Natural killer cell (primary cell): Measurements from ENCODE around the gene ALAS1. TPM values are rescaled to one million over a fixed set of nuclear protein-coding genes. Genes with fewer than 3 reads are reported as not detected.

Experiments used
- ATAC-seq, 3 donors: fragments of 150-1000 bp in 2 of 3; fragments of 200-7000 bp in 1 of 3; cut with Tn5 transposase; 1 replicate in 1 of 3; 2 replicates in 2 of 3; pipeline ENCODE4 v1.10.0; 2021; ENCODE audit warnings: mild to moderate bottlenecking in 2 of 3, moderate library complexity in 2 of 3
- DNase-seq, 2 donors: peaks; one replicate each; pipeline versions ENCODE4 v3.0.0 to v3.0.0-alpha.2; 2013 to 2021; ENCODE audit warnings: mixed read lengths in 1 of 2
- H3K27ac ChIP-seq: one replicate; pipeline ENCODE4 v1.5.1; 2013; ENCODE audit warnings: mild to moderate bottlenecking, low read length
- H3K27me3 ChIP-seq: one replicate; pipeline ENCODE4 v1.6.1; 2013; ENCODE audit warnings: low read length; ENCODE audit not compliant: control insufficient read depth, insufficient read depth
- H3K36me3 ChIP-seq: one replicate; pipeline ENCODE4 v1.6.1; 2013; ENCODE audit warnings: low read length; ENCODE audit not compliant: control insufficient read depth, insufficient read depth
- H3K4me1 ChIP-seq: one replicate; pipeline ENCODE4 v1.6.1; 2013; ENCODE audit warnings: low read length; ENCODE audit not compliant: control insufficient read depth, insufficient read depth
- H3K4me3 ChIP-seq: one replicate; pipeline ENCODE4 v1.5.1; 2013; ENCODE audit warnings: low read length
- H3K9me3 ChIP-seq: one replicate; pipeline ENCODE4 v1.6.1; 2013; ENCODE audit warnings: low read length; ENCODE audit not compliant: control insufficient read depth, insufficient read depth
- H3K27ac Mint-ChIP-seq, 2 donors: one replicate each; pipeline ENCODE4 v1.8.0; 2022; ENCODE audit warnings: mild to moderate bottlenecking in 2 of 2, mixed read lengths in 2 of 2, moderate library complexity in 1 of 2
- H3K27me3 Mint-ChIP-seq, 2 donors: one replicate each; pipeline ENCODE4 v1.8.0; 2022; ENCODE audit warnings: low read depth in 2 of 2, mixed read lengths in 2 of 2
- H3K36me3 Mint-ChIP-seq: one replicate; pipeline ENCODE4 v1.8.0; 2022; ENCODE audit warnings: mixed read lengths
- H3K4me1 Mint-ChIP-seq, 2 donors: one replicate each; pipeline ENCODE4 v1.8.0; 2022; ENCODE audit warnings: mixed read lengths in 2 of 2
- H3K4me3 Mint-ChIP-seq: one replicate; pipeline ENCODE4 v1.8.0; 2022; ENCODE audit warnings: mild to moderate bottlenecking, moderate library complexity, mixed read lengths
- H3K9me3 Mint-ChIP-seq, 2 donors: one replicate each; pipeline ENCODE4 v1.8.0; 2022; ENCODE audit warnings: mixed read lengths in 2 of 2
- WGBS: methylation state at CpG from one replicate; pipeline ENCODE4 v1.1.7; 2013; ENCODE audit warnings: missing lambda C conversion rate; ENCODE audit not compliant: insufficient coverage; 5-methylcytosine and 5-hydroxymethylcytosine counted together
- intact Hi-C: fragments of 100-400 bp; cut with micrococcal nuclease; formaldehyde crosslinking; loops from one replicate; pipeline ENCODE4 v1.14.2; 2022
- total RNA-seq, 4 donors: library from RNA; stranded (reverse); fragments of 120-200 nt in 1 of 4; gene quantifications; one replicate each; pipeline versions ENCODE4 v1.2.3 to v1.2.4, GENCODE V29; 2013 to 2022
- TF ChIP-seq, protein P1 (sequence below): fragments of 200-600 bp; IDR thresholded peaks from one replicate; pipeline ENCODE4 v1.8.0; 2022; ENCODE audit warnings: antibody characterized with exemption

Gene ALAS1
- total RNA-seq, 3 donors from 2014 or later (not counting 1 experiment from before 2014, with no cell fraction given), result 17.0 to 34.5 (median 33.4) TPM

GRCh38 chr3:52204337-52205073 is 6.5 kb downstream of the ALAS1 start:
- Histone ChIP-seq H3K27ac (no peak overlapping the region), H3K4me1 (peaks cover 11% of the 10 kb centered on the region), H3K36me3 (peaks cover 74% of the 10 kb centered on the region), H3K27me3 (no peaks in the 10 kb centered on the region), H3K4me3 (no peak overlapping the region), H3K9me3 (no peaks in the 10 kb centered on the region)
- peaks cover 2 to 16% of the 10 kb centered on the region in 2 donors for H3K4me1 Mint-ChIP-seq
- no peak overlapping the region for H3K4me3 Mint-ChIP-seq
- TF ChIP-seq, protein P1, sequence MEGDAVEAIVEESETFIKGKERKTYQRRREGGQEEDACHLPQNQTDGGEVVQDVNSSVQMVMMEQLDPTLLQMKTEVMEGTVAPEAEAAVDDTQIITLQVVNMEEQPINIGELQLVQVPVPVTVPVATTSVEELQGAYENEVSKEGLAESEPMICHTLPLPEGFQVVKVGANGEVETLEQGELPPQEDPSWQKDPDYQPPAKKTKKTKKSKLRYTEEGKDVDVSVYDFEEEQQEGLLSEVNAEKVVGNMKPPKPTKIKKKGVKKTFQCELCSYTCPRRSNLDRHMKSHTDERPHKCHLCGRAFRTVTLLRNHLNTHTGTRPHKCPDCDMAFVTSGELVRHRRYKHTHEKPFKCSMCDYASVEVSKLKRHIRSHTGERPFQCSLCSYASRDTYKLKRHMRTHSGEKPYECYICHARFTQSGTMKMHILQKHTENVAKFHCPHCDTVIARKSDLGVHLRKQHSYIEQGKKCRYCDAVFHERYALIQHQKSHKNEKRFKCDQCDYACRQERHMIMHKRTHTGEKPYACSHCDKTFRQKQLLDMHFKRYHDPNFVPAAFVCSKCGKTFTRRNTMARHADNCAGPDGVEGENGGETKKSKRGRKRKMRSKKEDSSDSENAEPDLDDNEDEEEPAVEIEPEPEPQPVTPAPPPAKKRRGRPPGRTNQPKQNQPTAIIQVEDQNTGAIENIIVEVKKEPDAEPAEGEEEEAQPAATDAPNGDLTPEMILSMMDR, result no peak
- no peaks in the 10 kb centered on the region for H3K9me3 Mint-ChIP-seq
- no peaks in the 10 kb centered on the region for H3K27me3 Mint-ChIP-seq
- WGBS, result 88% methylated on average over 10 of the region's 10 CpGs
- no peak overlapping the region for H3K27ac Mint-ChIP-seq
- intact Hi-C loops, result no loop called here
- ATAC-seq (no peak), DNase-seq (no peak)
- peaks cover 28% of the 10 kb centered on the region for H3K36me3 Mint-ChIP-seq

DNA sequence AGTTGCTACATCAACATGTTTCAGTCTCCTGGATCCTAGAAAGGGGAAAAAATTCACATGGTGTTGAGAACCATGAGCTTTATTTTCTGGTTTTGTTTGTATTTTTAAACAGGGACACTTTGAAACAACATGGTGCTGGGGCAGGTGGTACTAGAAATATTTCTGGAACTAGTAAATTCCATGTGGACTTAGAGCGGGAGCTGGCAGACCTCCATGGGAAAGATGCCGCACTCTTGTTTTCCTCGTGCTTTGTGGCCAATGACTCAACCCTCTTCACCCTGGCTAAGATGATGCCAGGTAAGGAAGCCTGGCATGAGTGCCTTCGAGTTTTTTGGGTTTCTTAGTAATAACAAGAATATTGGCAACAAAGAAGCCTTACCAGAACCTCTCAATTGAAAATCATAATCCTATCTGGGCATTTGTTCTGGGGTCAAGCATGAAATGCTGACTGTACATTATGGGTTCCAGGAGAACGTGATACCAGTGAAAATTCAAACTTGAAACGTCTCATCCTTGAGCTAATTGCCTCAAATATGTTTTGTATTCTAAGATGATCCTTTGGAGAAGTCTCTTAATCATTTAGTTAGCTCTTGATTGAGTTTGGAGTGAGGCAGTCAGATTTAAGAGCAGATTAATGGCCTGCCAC is 7.9 kb downstream of the ALAS1 start:
- Mint-ChIP-seq H3K9me3 (no peaks in the 10 kb centered on the region), H3K27me3 (no peaks in the 10 kb centered on the region), H3K4me1 (peaks cover 0 to 9% of the 10 kb centered on the region in 2 donors), H3K27ac (no peak overlapping the region), H3K36me3 (peaks cover 28% of the 10 kb centered on the region), H3K4me3 (no peak overlapping the region)
- intact Hi-C loops, result no loop called here
- no peak for ATAC-seq
- 97% methylated on average over 6 of the region's 6 CpGs for WGBS
- Histone ChIP-seq H3K9me3 (no peaks in the 10 kb centered on the region), H3K36me3 (peaks cover 88% of the 10 kb centered on the region), H3K4me3 (no peak overlapping the region), H3K27ac (no peak overlapping the region), H3K27me3 (no peaks in the 10 kb centered on the region), H3K4me1 (peaks cover 8% of the 10 kb centered on the region)
- no peak for DNase-seq
- TF ChIP-seq, protein P1, result no peak

- no peaks in the 10 kb centered on the region for H3K4me1 ChIP-seq
- peaks cover 0 to 4% of the 10 kb centered on the region in 2 donors for H3K4me1 Mint-ChIP-seq
- H3K9me3 Mint-ChIP-seq, result no peaks in the 10 kb centered on the region
- H3K27ac Mint-ChIP-seq, result no peak overlapping the region
- no peak for ATAC-seq
- intact Hi-C loops, result no loop called here
- H3K4me3 Mint-ChIP-seq, result no peak overlapping the region
- H3K4me3 ChIP-seq, result no peak overlapping the region
- H3K27ac ChIP-seq, result no peak overlapping the region
- peaks cover 92% of the 10 kb centered on the region for H3K36me3 ChIP-seq
- H3K36me3 Mint-ChIP-seq, result peaks cover 27% of the 10 kb centered on the region
- no peaks in the 10 kb centered on the region for H3K27me3 Mint-ChIP-seq
- TF ChIP-seq, protein P1, result no peak
- no peaks in the 10 kb centered on the region for H3K27me3 ChIP-seq
- DNase-seq, result no peak
- no peaks in the 10 kb centered on the region for H3K9me3 ChIP-seq
- WGBS, result 100% methylated on average over 3 of the region's 4 CpGs
Measured at GRCh38 chr3:52208556-52208955, 10.6 kb downstream of the ALAS1 start.
